HFF-Myc (cell line): ENCODE data around the gene DPEP2.
A peak's percentile ranks its signal among the peaks of the same experiment; 100 is the strongest.
"Not testable (repeated sequence)": the region's sequence is repeated elsewhere in the genome, so short reads cannot be mapped to it uniquely, and the experiment has no call there.

Experiments used
- DNase-seq: peaks from one replicate; pipeline ENCODE4 v3.0.0-alpha.2; 2011; ENCODE audit warnings: low read depth; ENCODE audit errors: extremely low read depth
- H3K4me3 ChIP-seq: replicated peaks from 2 replicates; pipeline ENCODE4 v1.5.1; 2011; ENCODE audit warnings: low read depth, mild to moderate bottlenecking, control low read depth, low read length
- CTCF ChIP-seq: IDR thresholded peaks from 2 replicates; pipeline ENCODE4 v1.5.1; 2012; ENCODE audit warnings: mild to moderate bottlenecking, low read depth, low read length, control low read depth; ENCODE audit errors: missing control alignments

DPEP2 gene

GRCh38 chr16:67941469-67942199 lies 57.6 kb downstream of the DPEP2 start:
- no peak for DNase-seq
- no peak overlapping the region for H3K4me3 ChIP-seq

GRCh38 chr16:67940446-67941089 lies 58.7 kb downstream of the DPEP2 start:
- no peak for DNase-seq
- H3K4me3 ChIP-seq = no peak overlapping the region
- TF ChIP-seq CTCF = no peak

More at GRCh38 chr16:67941469-67942199, 57.6 kb downstream of the DPEP2 start:
- no peak for TF ChIP-seq CTCF

GRCh38 chr16:67939507-67940445 lies 59.5 kb downstream of the DPEP2 start:
- no peak for TF ChIP-seq CTCF
- H3K4me3 ChIP-seq = no peak overlapping the region
- no peak for DNase-seq

- peak overlapping the region; percentile 92; the same call in 1 of the 2 replicates for H3K4me3 ChIP-seq
These were observed 61.6 kb downstream of the DPEP2 start for GRCh38 chr16:67937713-67938112.

More at GRCh38 chr16:67937713-67938112, 61.6 kb downstream of the DPEP2 start:
- DNase-seq = not testable (repeated sequence)
